Spleen (tissue), 11 donors: ENCODE data around the gene SARS2. TPM values are rescaled to one million over a fixed set of nuclear protein-coding genes. Genes with fewer than 3 reads are reported as not detected.

Experiments used
- DNase-seq: peaks from one replicate; pipeline ENCODE4 v3.0.0-alpha.2; 2020
- H3K27ac ChIP-seq, 8 donors: fragments of 200-600 bp; sonication (generic) in 7 of 8; 1 replicate in 4 of 8; 2 replicates in 4 of 8; pipeline versions ENCODE4 v1.5.0 to v1.8.0; 2016 to 2021; ENCODE audit warnings: inconsistent platforms in 4 of 8, mild to moderate bottlenecking in 4 of 8, moderate library complexity in 1 of 8
- H3K27me3 ChIP-seq, 7 donors: fragments of 200-600 bp; sonication (generic) in 6 of 7; replicated peaks in 1 of 7; 1 replicate in 4 of 7; 2 replicates in 3 of 7; pipeline versions ENCODE4 v1.5.0 to v1.8.0; 2016 to 2021; ENCODE audit warnings: inconsistent platforms in 3 of 7, mild to moderate bottlenecking in 1 of 7
- H3K36me3 ChIP-seq, 6 donors: fragments of 200-600 bp; sonication (generic) in 5 of 6; 1 replicate in 4 of 6; 2 replicates in 2 of 6; pipeline versions ENCODE4 v1.5.0 to v1.8.0; 2016 to 2021; ENCODE audit warnings: inconsistent platforms in 2 of 6
- H3K4me1 ChIP-seq, 6 donors: fragments of 200-600 bp; sonication (generic) in 5 of 6; 1 replicate in 3 of 6; 2 replicates in 3 of 6; pipeline versions ENCODE4 v1.5.0 to v1.8.0; 2016 to 2021; ENCODE audit warnings: inconsistent platforms in 3 of 6
- H3K4me3 ChIP-seq, 8 donors: fragments of 200-600 bp; sonication (generic) in 7 of 8; 1 replicate in 4 of 8; 2 replicates in 4 of 8; pipeline versions ENCODE4 v1.5.0 to v1.8.0; 2016 to 2021; ENCODE audit warnings: inconsistent platforms in 4 of 8, mild to moderate bottlenecking in 4 of 8, moderate library complexity in 2 of 8
- H3K9me3 ChIP-seq, 8 donors: fragments of 200-600 bp; sonication (generic) in 7 of 8; 1 replicate in 4 of 8; 2 replicates in 4 of 8; pipeline versions ENCODE4 v1.5.0 to v1.8.0; 2016 to 2021; ENCODE audit warnings: inconsistent platforms in 4 of 8
- CTCF ChIP-seq, 11 experiments: fragments of 200-600 bp in 7 of 11; fragments of 450-650 bp in 4 of 11; sonication (generic) in 4 of 11; IDR thresholded peaks in 8 of 11; conservative IDR thresholded peaks in 3 of 11; 1 replicate in 7 of 11; 2 replicates in 4 of 11; pipeline versions ENCODE4 v1.4.0 to v1.8.0; 2016 to 2021; ENCODE audit warnings: antibody characterized with exemption in 11 of 11, inconsistent platforms in 4 of 11, mild to moderate bottlenecking in 1 of 11
- POLR2A ChIP-seq, 3 donors: fragments of 450-650 bp; IDR thresholded peaks; one replicate each; pipeline ENCODE4 v1.5.1; 2017; ENCODE audit warnings: antibody characterized with exemption in 3 of 3, mild to moderate bottlenecking in 1 of 3
- POLR2AphosphoS5 ChIP-seq, 3 donors: sonication (generic); formaldehyde crosslinking; IDR thresholded peaks; one replicate each; pipeline ENCODE4 v1.5.1; 2017; ENCODE audit warnings: antibody characterized with exemption in 3 of 3
- WGBS, 5 donors: extraction: QIAGEN DNeasy Blood & Tissue Kit in 3 of 5; methylation state at CpG; one replicate each; pipeline versions ENCODE4 v1.1.5 to v1.1.7; 2013 to 2018; 5-methylcytosine and 5-hydroxymethylcytosine counted together
- intact Hi-C: fragments of 100-400 bp; cut with DNase I; formaldehyde crosslinking; loops from one replicate; pipeline ENCODE4 v1.15.0; 2023; ENCODE audit warnings: low total_unique reads
- polyA plus RNA-seq, 3 donors: library from polyadenylated mRNA; stranded (reverse); fragments of 200-250 nt; gene quantifications; one replicate each; pipeline ENCODE4 v1.2.1, GENCODE V29; 2013
- total RNA-seq, 7 donors: library from RNA; depleted of rRNA in 3 of 7; stranded (reverse); fragments of >200 nt in 3 of 7; fragmentation: NEBNext Ultra II Directional in 4 of 7; extraction: Animal tissue kit (Norgen Biotek cat#: 25700) in 4 of 7; gene quantifications; one replicate each; pipeline versions ENCODE4 v1.1.0 to v1.2.1, GENCODE V29; 2016 to 2021
- donor health status: healthy with polysubstance abuse.
- donor health status: DM: no; HTN: no; CAD: no; lungs with moderate emphysema.
- donor health status: DM: no; HTN: no; CAD: no.
- donor health status: Bipolar disorder and iron deficiency.
- donor health status: healthy.
- donor health status: DM: no; HTN: no; CAD: no.
- donor health status: DM: yes; HTN: yes; CAD: no.

The SARS2 gene
- total and polyA plus RNA-seq, 10 donors = 12.5 to 70.3 (median 26.9) TPM

GRCh38 chr19:38918526-38918925 lies 12.0 kb downstream of the SARS2 start:
- Histone ChIP-seq H3K4me3 (no peak overlapping the region), H3K4me1 (peaks cover 0 to 3% (median 0%) of the 10 kb centered on the region in 6 donors), H3K27ac (no peak overlapping the region), H3K36me3 (peaks cover 0 to 41% (median 15%) of the 10 kb centered on the region in 6 donors), H3K9me3 (no peaks in the 10 kb centered on the region), H3K27me3 (no peaks in the 10 kb centered on the region)
- peak; percentile 56 for DNase-seq
- intact Hi-C loops = no loop called here
- TF ChIP-seq CTCF (IDR thresholded peaks at IDR 0.05 in 8 of 11, conservative IDR thresholded peaks at IDR 0.05 in 3 of 11) = no peak
- TF ChIP-seq POLR2A (IDR thresholded peaks at IDR 0.05) = no peak
- no peak for TF ChIP-seq POLR2AphosphoS5 (IDR thresholded peaks at IDR 0.05)
- WGBS, 5 donors = 92 to 97% (median 95%) methylated on average over 4 to 10 of the region's 10 CpGs

GRCh38 chr19:38917921-38918491 lies 12.6 kb downstream of the SARS2 start:
- Histone ChIP-seq H3K27me3 (no peaks in the 10 kb centered on the region), H3K27ac (no peak overlapping the region), H3K4me3 (no peak overlapping the region), H3K9me3 (no peaks in the 10 kb centered on the region), H3K4me1 (peaks cover 0 to 3% (median 0%) of the 10 kb centered on the region in 6 donors), H3K36me3 (peaks cover 0 to 40% (median 14%) of the 10 kb centered on the region in 6 donors)
- DNase-seq = peak; percentile 44
- intact Hi-C loops = no loop called here
- TF ChIP-seq POLR2A (IDR thresholded peaks at IDR 0.05) (no peak), CTCF (IDR thresholded peaks at IDR 0.05 in 8 of 11, conservative IDR thresholded peaks at IDR 0.05 in 3 of 11) (no peak), POLR2AphosphoS5 (IDR thresholded peaks at IDR 0.05) (no peak)
- WGBS, 5 donors = 79 to 89% (median 81%) methylated on average over 10 to 13 of the region's 13 CpGs

GRCh38 chr19:38917516-38917915 lies 13.0 kb downstream of the SARS2 start:
- Histone ChIP-seq H3K9me3 (no peaks in the 10 kb centered on the region), H3K4me3 (no peak overlapping the region), H3K4me1 (peaks cover 0 to 3% (median 0%) of the 10 kb centered on the region in 6 donors), H3K27ac (no peak overlapping the region), H3K36me3 (peaks cover 0 to 36% (median 14%) of the 10 kb centered on the region in 6 donors), H3K27me3 (no peaks in the 10 kb centered on the region)
- intact Hi-C loops = no loop called here
- peak; percentile 29 for DNase-seq
- 75 to 92% (median 83%) methylated on average over 8 to 9 of the region's 9 CpGs for WGBS, 5 donors
- TF ChIP-seq POLR2A (IDR thresholded peaks at IDR 0.05) = no peak
- TF ChIP-seq CTCF (IDR thresholded peaks at IDR 0.05 in 8 of 11, conservative IDR thresholded peaks at IDR 0.05 in 3 of 11) = no peak
- no peak for TF ChIP-seq POLR2AphosphoS5 (IDR thresholded peaks at IDR 0.05)

- Histone ChIP-seq H3K36me3 (peaks cover 0 to 21% (median 0%) of the 10 kb centered on the region in 6 donors), H3K9me3 (no peaks in the 10 kb centered on the region), H3K4me3 (no peak overlapping the region), H3K4me1 (peaks cover 0 to 3% (median 0%) of the 10 kb centered on the region in 6 donors), H3K27ac (no peak overlapping the region), H3K27me3 (peaks cover 0 to 16% (median 4%) of the 10 kb centered on the region in 7 donors)
- TF ChIP-seq POLR2A (IDR thresholded peaks at IDR 0.05) (no peak), POLR2AphosphoS5 (IDR thresholded peaks at IDR 0.05) (peak in 2 of 3 donors; percentile 6 to 33)
- intact Hi-C loops = no loop called here
- WGBS, 5 donors = 90 to 95% (median 93%) methylated on average over 38 to 44 of the region's 44 CpGs
- DNase-seq = peak; percentile 70
Measured at GRCh38 chr19:38915329-38916321, 14.9 kb downstream of the SARS2 start.
